ENCODE results near the gene TANC1.

- TF ChIP-seq CTCF (IDR thresholded peaks at IDR 0.05) (no peak), POLR2A (IDR thresholded peaks at IDR 0.05) (no peak)
Observed at GRCh38 chr2:159117658-159118057, 149.2 kb downstream of the TANC1 start.

Data from testis (tissue), 2 donors.